Measurements from ENCODE around the gene PRM1.

PRM1 gene

DNA sequence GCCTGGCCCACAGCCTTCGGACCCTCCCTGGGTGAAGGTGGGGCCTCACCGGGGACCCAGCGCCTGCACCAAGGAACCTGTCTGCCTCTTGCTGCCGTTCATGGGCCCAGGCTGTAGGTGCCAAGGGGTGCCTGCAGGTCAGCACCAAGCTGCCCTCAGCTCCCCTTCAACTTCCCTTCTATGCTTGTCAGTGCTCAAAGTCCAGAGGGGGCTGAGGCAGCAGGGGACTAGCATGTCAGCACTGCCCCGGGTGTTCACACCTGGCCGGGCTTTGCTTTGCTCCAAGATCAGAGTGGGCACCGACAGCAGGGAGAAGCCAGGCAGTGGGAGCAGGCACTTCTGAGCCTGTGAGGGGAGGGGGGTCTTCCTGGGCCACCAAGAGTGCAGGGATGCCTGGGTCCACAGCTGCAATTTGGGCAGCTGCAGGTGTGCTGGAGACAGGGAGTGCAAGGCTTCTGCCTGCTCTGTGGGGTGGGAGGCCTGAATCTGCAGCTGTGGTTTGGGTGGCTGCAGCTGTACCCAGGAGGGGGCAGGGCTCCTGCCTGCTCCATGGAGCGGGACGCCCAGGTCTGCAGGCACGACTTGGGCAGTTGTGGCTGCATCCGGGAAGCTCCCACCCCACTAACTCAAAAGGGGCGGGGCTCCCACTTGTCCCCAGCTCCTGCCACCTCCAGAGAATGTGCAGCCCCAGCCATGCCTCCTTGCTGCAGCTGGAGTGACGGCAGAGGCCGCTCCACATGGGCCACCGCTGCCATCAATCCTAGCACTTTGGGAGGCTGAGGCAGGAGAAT is 27.6 kb upstream of the PRM1 start:
- DNase-seq (ENCODE audit: low read depth) = no peak
- H3K4me3 ChIP-seq (ENCODE audit: low read length) = no peak overlapping the region
- TF ChIP-seq CTCF (IDR thresholded peaks at IDR 0.05; ENCODE audit: insufficient read depth, low read depth, low read length, missing control alignments) = no peak

DNA sequence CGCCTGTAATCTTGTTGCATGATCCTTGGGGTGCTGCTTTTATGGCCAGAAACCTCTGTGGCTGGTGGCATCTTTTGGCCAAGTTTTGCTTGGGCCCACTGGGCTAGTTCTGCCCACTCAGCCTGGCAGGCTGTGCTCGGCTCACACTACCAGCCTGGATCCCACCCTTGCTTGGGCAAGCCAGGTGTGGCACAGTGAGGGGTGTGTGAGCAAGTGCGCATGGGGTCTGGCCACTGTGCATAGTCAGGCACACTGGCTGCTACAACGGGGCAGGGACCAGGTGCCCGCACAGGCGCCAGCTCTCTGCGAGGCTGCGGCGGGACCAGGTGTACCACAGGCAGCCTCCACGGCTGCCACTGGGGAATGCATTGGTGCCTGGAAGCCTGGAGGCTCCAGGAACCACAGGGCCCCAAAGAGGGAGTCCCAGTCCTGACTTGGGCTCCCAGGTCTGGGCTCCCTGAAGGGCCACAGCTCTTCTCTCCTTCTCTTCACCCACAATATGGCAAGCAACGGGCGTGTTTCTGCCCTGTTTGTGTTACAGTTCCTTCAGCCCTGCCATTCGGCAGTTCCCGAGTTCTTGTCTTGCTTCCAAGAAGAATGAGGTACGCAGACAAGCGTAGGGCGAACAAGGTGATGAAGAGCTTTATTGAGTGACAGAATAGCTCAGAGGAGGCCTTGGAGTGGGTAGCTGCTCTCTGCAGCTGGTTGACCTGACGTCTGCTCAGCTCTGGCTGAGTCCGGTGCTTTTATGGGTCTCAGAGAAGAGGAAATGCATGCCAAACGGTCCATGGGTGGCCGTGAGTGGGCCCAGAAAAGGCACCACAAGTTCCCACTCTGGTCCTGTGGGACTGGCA is 26.7 kb upstream of the PRM1 start:
- DNase-seq (ENCODE audit: low read depth) = no peak
- no peak for TF ChIP-seq CTCF (IDR thresholded peaks at IDR 0.05; ENCODE audit: insufficient read depth, low read depth, low read length, missing control alignments)
- H3K4me3 ChIP-seq (ENCODE audit: low read length) = no peak overlapping the region

- no peak overlapping the region for H3K4me3 ChIP-seq (ENCODE audit: low read length)
- peak; percentile 38 for DNase-seq (ENCODE audit: low read depth)
- no peak for TF ChIP-seq CTCF (IDR thresholded peaks at IDR 0.05; ENCODE audit: insufficient read depth, low read depth, low read length, missing control alignments)
These were observed 26.0 kb upstream of the PRM1 start for GRCh38 chr16:11306997-11307638.

GRCh38 chr16:11306381-11306780 is 25.3 kb upstream of the PRM1 start:
- no peak for DNase-seq (ENCODE audit: low read depth)
- H3K4me3 ChIP-seq (ENCODE audit: low read length) = no peak overlapping the region
- TF ChIP-seq CTCF (IDR thresholded peaks at IDR 0.05; ENCODE audit: insufficient read depth, low read depth, low read length, missing control alignments) = no peak

GRCh38 chr16:11303405-11304138 is 22.4 kb upstream of the PRM1 start:
- no peak for TF ChIP-seq CTCF (IDR thresholded peaks at IDR 0.05; ENCODE audit: insufficient read depth, low read depth, low read length, missing control alignments)
- peak; percentile 55 for DNase-seq (ENCODE audit: low read depth)
- H3K4me3 ChIP-seq (ENCODE audit: low read length) = no peak overlapping the region

GRCh38 chr16:11302977-11303376 is 21.8 kb upstream of the PRM1 start:
- TF ChIP-seq CTCF (IDR thresholded peaks at IDR 0.05; ENCODE audit: insufficient read depth, low read depth, low read length, missing control alignments) = no peak
- DNase-seq (ENCODE audit: low read depth) = peak; percentile 65
- H3K4me3 ChIP-seq (ENCODE audit: low read length) = no peak overlapping the region

Data from epithelial cell of esophagus (primary cell).